Fibroblast of upper back skin (primary cell): ENCODE data around the gene OS9.
A peak's percentile ranks its signal among the peaks of the same experiment; 100 is the strongest.

ENCODE experiments used
- DNase-seq: peaks from one replicate; pipeline ENCODE4 v3.0.0-alpha.2; 2013

The OS9 gene

DNA sequence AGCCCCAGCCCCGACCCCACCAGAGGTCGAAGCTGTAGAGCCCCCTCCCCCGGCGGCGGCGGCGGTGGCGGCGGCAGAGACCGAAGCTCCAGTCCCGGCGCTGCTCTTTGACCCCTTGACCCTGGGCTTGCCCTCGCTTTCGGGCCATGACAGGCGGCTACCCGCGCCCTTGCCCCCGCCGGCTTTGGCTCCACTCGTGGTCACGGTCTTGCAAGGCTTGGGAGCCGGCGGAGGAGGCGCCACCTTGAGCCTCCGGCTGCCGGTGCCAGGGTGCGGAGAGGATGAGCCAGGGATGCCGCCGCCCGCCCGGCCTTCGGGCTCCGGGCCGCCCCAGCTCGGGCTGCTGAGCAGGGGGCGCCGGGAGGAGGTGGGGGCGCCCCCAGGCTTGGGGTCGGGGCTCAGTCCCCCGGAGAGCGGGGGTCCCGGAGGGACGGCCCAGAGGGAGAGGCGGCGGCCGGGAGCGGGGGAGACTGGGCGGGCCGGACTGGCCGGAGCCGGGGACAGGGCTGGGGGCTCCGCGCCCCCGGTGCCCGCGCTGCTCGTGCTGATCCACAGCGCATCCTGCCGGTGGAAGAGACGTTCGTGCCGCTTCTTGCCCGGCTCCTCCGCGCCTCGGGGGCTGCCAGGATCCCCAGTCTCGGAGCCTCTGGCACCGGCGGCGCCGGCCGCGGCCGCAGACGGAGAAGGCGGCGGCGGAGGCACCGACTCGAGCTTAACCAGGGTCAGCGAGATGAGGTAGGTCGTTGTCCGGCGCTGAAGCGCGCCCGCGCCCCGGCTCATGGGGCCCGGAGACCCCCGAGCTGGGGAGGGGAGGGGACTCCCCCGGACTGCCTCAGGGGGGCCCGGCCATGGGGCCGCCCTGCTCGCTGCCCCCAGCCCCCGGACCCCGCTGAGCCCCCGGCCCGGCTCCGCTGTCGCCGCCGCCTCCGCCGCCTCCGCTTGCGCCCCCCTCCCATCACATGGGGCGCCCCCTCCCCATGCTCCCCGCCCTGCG is 43.8 kb downstream of the OS9 start:
- DNase-seq: no peak

DNA sequence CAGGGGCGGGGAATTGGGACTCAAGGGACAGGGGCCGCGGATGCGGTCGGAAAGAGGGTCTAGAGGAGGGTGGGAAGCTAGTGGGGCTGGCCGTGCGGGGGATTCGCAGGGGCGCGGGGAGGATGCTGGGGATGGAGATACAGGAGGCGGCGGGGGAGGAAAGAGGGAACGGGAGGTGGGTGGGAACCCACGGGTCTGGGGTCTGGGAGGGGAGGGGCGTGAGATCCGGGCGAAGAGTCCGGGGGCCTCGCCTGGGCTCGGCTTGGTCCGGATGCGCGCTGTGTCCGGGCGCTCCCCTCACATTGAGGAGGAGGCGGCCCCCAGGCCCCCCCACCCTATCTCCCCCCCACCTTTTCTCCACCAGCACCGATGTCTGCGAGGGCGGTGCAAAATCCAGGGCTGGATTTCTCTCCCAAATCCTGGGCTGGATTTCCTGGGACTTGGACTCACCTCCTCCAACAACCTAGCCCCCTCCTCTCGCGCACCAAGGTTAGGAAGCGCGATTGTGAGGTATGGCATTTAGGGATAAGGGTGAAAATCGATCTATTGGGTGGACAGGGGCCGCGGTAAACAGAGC is 44.8 kb downstream of the OS9 start, which contains the start of gene AGAP2:
TSS of gene AGAP2 (minus strand) at position 82 of the 577 bp plus-strand sequence. CDS start 496 bp downstream, outside the sequence.
- no peak for DNase-seq

- no peak for DNase-seq
These were observed 45.5 kb downstream of the OS9 start for GRCh38 chr12:57739387-57739786.

DNA sequence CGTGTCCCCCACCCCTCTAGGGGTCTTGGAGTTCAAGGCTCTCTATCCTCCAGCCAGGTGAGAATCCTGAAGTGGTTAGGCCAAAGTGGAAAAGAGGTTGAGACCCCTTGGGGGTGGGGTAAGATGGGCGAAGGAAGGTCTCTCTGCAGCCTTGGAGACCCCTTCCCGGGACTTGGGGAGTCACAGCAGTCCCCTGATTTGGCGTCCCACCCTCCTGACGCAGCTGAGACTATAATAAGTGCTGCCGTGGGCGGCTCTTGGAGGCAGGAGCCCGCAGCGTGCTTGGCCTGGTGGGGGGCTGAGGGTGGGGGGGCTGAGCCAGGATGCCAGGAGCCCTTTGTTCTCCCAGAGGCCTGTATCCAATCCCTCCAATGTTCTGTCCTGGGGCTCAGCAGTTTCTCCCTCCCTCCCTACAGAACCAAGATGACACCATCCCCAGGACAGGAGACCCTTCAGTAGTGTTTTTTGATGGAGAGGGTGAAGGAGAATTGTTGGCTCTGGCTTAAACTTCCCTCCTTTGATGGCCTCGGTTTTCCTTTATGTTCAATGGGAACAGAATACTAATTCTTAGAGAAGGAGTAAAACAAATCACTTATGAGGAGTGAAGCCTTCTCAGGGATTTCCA is 46.1 kb downstream of the OS9 start:
- DNase-seq: no peak

DNA sequence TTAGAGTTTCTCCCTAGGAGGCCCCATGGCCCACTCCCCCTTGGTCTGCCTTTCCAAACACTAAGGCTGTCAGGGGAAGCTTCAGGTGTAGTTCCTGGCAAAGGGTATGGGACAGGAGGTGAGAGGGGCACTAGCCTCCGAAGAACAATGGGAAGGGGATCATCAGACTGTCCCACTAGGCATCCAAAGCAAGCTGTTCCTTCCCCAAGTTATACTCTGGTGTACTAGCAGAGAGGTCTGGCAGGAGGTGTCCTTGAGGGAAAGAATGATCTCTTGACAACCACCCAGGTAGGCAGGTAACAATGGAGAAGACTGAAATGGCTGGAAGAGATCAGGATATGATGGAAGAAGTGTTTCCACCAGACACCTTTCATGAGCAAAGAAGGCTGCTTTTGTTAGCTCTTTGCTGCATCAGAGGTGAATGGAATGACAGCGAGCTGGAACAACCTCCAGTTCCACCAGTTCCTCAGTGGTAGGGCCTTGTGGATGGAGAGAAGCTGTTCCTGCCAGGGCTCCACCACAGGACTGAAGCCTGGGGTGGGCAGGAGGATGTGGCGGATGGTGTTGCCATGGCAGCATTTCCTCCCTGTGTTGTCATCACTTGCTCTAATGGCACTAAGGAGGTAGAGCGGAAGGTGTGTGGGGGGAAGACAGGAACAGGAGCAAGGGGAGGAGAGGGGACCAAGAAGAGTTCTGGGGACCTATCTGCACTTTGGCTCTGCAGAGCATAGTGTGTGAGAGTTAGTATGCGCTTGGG is 46.9 kb downstream of the OS9 start:
- DNase-seq: no peak

- no peak for DNase-seq
These were observed 47.5 kb downstream of the OS9 start for GRCh38 chr12:57741413-57741789.

- no peak for DNase-seq
These were observed 48.2 kb downstream of the OS9 start for GRCh38 chr12:57741844-57742738.

- DNase-seq: no peak
These were observed 49.8 kb downstream of the OS9 start for GRCh38 chr12:57743769-57744168.

DNA sequence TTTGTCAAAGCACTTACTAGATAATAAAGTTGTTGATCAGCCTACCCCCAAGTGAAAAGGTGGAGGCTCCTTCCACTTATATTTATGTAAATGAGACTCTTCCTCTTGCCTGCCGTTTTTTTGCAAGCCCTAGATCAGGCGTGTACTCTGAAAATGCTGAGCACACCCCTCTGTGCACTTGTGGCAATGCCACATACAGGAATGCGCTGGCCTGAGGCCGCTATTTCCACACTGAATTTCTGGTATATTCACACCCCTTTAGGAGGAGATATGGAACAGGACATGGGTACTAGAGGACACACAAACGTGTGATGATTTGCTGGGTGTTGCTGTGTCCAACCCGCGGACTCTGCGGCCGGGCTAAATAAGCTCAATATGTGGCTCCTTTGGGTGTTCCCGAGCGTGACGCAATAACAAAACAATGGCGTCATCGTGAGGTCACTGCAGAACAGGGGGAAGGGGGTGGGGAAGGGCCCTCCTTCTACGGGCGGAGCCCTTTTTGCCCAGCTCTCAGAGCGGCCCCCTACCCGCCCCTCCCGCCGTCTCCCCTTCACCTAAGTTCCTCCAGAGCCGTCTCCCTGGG is 50.4 kb downstream of the OS9 start:
- DNase-seq: no peak

- peak; percentile 99 for DNase-seq
These were observed 51.0 kb downstream of the OS9 start, which contains the start of gene TSPAN31 for GRCh38 chr12:57744777-57745484. Gene TSPAN31 (plus strand): TSS chr12:57745039. CDS start chr12:57745155, 116 bp downstream.

GRCh38 chr12:57745485-57745881 is 51.6 kb downstream of the OS9 start:
- DNase-seq: no peak

GRCh38 chr12:57746025-57746424 is 52.1 kb downstream of the OS9 start:
- no peak for DNase-seq

- DNase-seq: no peak
These were observed 55.1 kb downstream of the OS9 start for GRCh38 chr12:57749061-57749460.

DNA sequence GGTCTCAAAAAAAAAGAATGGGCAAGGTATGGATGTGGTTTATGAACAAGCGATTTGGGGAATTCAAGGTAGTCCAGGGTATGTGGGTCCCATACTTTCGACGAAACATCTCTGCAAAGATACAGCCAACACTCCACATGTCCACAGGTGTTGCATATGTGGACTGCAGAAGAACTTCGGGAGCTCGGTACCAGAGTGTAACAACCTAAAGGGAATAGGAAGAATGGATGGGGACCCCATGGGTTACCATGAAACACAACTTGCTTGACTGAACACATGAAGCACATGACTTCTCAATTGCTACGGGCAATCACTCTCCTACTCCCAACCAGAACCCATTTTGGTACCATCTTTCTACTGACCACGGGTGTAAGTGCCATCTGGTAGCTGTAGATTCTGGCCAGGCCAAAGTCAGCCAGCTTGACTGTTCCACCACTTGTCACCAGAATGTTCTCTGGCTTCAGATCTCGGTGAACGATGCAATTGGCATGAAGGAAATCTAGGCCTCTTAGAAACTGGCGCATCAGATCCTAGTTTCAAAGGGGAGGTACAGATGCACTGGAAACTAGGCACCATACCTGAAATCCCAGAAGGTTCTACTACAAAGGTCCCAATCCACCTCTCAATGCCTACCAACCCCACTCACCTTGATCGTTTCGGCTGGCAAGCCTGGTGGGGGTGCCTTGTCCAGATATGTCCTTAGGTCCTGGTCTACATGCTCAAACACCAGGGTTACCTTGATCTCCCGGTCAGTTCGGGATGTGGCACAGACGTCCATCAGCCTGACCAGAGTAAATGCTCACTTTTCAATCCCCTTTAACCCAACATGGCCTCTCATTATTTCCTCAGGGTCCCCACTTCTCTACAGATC is 56.9 kb downstream of the OS9 start:
- DNase-seq: no peak

DNA sequence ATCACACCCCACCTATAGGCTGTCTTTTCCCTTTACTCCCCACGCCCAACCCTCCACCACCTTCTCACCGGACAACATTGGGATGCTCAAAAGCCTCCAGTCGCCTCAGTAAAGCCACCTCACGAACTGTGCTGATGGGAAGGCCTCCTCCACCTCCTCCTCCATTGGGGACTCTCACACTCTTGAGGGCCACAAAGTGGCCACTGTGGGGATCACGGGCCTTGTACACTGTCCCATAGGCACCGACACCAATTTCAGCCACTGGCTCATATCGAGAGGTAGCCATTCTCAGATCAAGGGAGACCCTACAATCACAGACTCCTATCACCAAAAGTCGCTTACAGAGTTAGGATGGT is 57.5 kb downstream of the OS9 start:
- DNase-seq: no peak

DNA sequence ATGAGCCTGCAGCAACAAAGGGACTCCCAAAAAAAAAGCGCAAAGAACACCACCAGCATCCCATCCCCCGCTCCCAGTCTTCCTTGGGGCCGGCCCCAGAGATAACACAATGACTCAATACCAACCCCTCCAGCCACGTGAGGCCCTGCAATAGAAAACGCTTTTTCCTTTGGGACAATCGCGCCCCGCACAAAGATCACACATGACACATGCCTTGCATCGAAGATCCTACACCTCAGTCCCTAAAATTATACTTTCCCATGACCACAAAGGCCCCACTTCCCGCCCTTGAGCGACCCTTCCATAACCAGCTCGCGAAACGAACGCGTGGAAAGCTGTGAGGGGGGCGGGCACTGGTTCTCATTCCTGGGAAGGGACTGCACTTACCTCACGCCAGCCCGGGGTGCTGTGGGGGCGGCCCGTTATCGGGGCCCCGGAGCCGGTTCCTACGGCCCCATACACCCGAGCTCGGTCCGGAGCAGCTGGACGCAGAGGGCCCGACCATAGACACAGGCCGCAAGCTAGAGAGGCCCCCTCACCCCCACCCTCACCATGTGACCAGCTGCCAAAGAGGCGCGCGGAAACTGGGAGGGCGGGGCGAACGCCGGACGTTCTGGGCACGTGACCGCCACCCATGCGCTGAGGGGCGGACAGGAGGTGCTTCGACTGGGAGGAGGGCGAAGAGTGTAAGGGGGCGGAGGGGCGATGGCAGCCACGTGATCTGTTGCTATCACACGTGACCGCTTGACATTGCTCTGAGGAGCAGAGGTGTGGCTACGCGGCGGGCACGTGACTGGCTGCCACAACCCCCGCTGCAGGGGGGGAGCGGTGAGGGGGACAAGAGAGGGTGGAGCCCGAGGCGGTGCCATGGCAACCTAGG is 58.1 kb downstream of the OS9 start, which contains the start of gene CDK4:
TSS of gene CDK4 (minus strand) at position 523 of the 880 bp plus-strand sequence. CDS start 593 bp downstream, outside the sequence.
- peak; percentile 100 for DNase-seq

GRCh38 chr12:57752668-57753000 is 58.7 kb downstream of the OS9 start:
- DNase-seq: no peak

DNA sequence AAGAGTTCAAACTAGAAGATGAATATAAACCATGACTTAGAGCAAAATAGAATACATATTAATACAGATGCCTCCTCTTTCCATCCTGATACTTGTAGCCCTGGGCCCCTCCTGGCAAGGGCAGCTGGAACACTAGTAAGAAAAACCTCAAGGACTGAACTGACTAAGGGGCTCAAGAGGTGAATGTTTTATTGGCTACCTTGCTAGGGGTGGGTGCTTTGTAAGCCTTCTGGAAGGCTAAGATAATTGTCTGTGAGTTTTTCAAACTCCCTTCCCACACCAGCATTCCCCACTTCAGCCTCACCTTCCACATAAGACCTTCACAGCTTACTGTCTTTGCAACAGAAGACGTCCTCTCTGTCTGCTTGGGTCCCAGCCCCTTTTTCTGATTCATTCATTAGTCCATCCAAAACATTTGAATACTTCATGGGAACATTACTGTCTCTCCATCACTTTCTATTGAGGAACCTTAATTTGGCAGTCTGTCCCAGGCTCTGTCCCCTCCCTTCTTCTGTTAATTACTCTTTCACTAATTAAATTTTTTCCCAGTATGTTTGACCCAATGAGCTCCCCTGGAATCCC is 59.9 kb downstream of the OS9 start:
- DNase-seq: no peak
